H1 (cell line): ENCODE results near the gene UBE2V1. TPM values are rescaled to one million over a fixed set of nuclear protein-coding genes. Genes with fewer than 3 reads are reported as not detected.

ENCODE experiments used
- CTCF ChIA-PET: fragments of 300-600 bp; sonication (Branson Sonifier 250); formaldehyde crosslinking; loops from one replicate; lab custom pipeline; 2021; ENCODE audit not compliant: partially characterized antibody; lab: Charles Lee
- POLR2A ChIA-PET: fragments of 300-600 bp; sonication (Branson Sonifier 250); formaldehyde crosslinking; loops from one replicate; lab custom pipeline; 2021; ENCODE audit warnings: inconsistent platforms; ENCODE audit not compliant: partially characterized antibody; lab: Charles Lee
- DNase-seq, 2 experiments: peaks; one replicate each; pipeline versions ENCODE4 v3.0.0 to v3.0.0-alpha.2; 2010 to 2022; ENCODE audit warnings: low spot score in 2 of 2, low read depth in 1 of 2, mixed read lengths in 1 of 2
- FAIRE-seq: peaks from 2 replicates; lab custom pipeline; 2011; peaks lifted over from hg19 to GRCh38; lab: Jason Lieb, UNC
- H2AFZ ChIP-seq: 2 replicates; pipeline ENCODE4 v1.8.1; 2012; ENCODE audit warnings: low read length, inconsistent platforms
- H2AK5ac ChIP-seq: 2 replicates; pipeline ENCODE4 v1.6.1; 2013; ENCODE audit warnings: low read depth, low read length
- H2BK120ac ChIP-seq: replicated peaks from 2 replicates; pipeline ENCODE3; 2013; ENCODE audit warnings: low read depth, low read length, inconsistent platforms
- H2BK12ac ChIP-seq: 2 replicates; pipeline ENCODE4 v1.6.1; 2013; ENCODE audit warnings: low read depth, low read length
- H2BK15ac ChIP-seq: 2 replicates; pipeline ENCODE4 v1.6.1; 2013; ENCODE audit warnings: low read length
- H2BK20ac ChIP-seq: 2 replicates; pipeline ENCODE4 v1.6.1; 2013; ENCODE audit warnings: low read length
- H2BK5ac ChIP-seq: 2 replicates; pipeline ENCODE4 v1.6.1; 2013; ENCODE audit warnings: low read depth, low read length
- H3K14ac ChIP-seq: 2 replicates; pipeline ENCODE4 v1.6.1; 2013; ENCODE audit warnings: inconsistent platforms; ENCODE audit not compliant: insufficient read length
- H3K18ac ChIP-seq: 2 replicates; pipeline ENCODE4 v1.6.1; 2013; ENCODE audit warnings: low read length; ENCODE audit errors: extremely low read depth
- H3K23ac ChIP-seq: 2 replicates; pipeline ENCODE4 v1.6.1; 2013; ENCODE audit warnings: inconsistent platforms; ENCODE audit not compliant: insufficient read length
- H3K23me2 ChIP-seq: 2 replicates; pipeline ENCODE4 v1.6.1; 2013; ENCODE audit warnings: low read depth, low read length
- H3K27ac ChIP-seq: 2 replicates; pipeline ENCODE4 v1.6.1; 2011; ENCODE audit warnings: low read depth, low read length, inconsistent platforms
- H3K27me3 ChIP-seq, 4 experiments: replicated peaks in 1 of 4; 1 replicate in 1 of 4; 2 replicates in 3 of 4; pipeline versions ENCODE4 v1.6.1 to v1.8.1; 2011 to 2013; ENCODE audit warnings: low read length in 3 of 4, mild to moderate bottlenecking in 3 of 4, inconsistent platforms in 2 of 4, mixed read lengths in 2 of 4, moderate library complexity in 1 of 4; ENCODE audit not compliant: control insufficient read depth in 3 of 4, insufficient read depth in 3 of 4; ENCODE audit errors: extremely low read depth in 1 of 4
- H3K36me3 ChIP-seq, 4 experiments: 2 replicates each; pipeline versions ENCODE4 v1.6.1 to v1.8.1; 2011 to 2013; ENCODE audit warnings: mild to moderate bottlenecking in 4 of 4, low read length in 3 of 4, moderate library complexity in 2 of 4, control low read depth in 1 of 4, inconsistent platforms in 1 of 4; ENCODE audit not compliant: insufficient read depth in 4 of 4, control insufficient read depth in 2 of 4
- H3K4ac ChIP-seq: replicated peaks from 2 replicates; pipeline ENCODE3; 2013; ENCODE audit warnings: low read length, low read depth, mixed read lengths, inconsistent platforms; ENCODE audit not compliant: insufficient read length
- H3K4me1 ChIP-seq, 4 experiments: replicated peaks in 1 of 4; 1 replicate in 1 of 4; 2 replicates in 3 of 4; pipeline versions ENCODE4 v1.6.1 to v1.8.1; 2011 to 2013; ENCODE audit warnings: low read length in 3 of 4, inconsistent platforms in 2 of 4, mixed read lengths in 1 of 4; ENCODE audit not compliant: insufficient read depth in 4 of 4, control insufficient read depth in 3 of 4
- H3K4me2 ChIP-seq, 2 experiments: 2 replicates each; pipeline versions ENCODE4 v1.6.1 to v1.8.1; 2011 to 2013; ENCODE audit warnings: low read depth in 2 of 2, low read length in 2 of 2, control low read depth in 1 of 2, inconsistent platforms in 1 of 2, mild to moderate bottlenecking in 1 of 2; ENCODE audit not compliant: insufficient read depth in 1 of 2
- H3K4me3 ChIP-seq, 4 experiments: fragments of 200-600, 300-600 bp in 1 of 4; sonication (generic), shearing (Covaris generic), sonication (Bioruptor Twin) in 1 of 4; 2 replicates each; pipeline versions ENCODE4 v1.5.1 to v1.8.1; 2011 to 2016; ENCODE audit warnings: low read length in 4 of 4, low read depth in 3 of 4, control low read depth in 2 of 4, inconsistent platforms in 2 of 4, mild to moderate bottlenecking in 2 of 4, mixed read lengths in 1 of 4, moderate library complexity in 1 of 4; ENCODE audit not compliant: insufficient read depth in 2 of 4; ENCODE audit errors: extremely low read depth in 1 of 4
- H3K56ac ChIP-seq: replicated peaks from 2 replicates; pipeline ENCODE3; 2013; ENCODE audit warnings: low read depth, mild to moderate bottlenecking, mixed read lengths, low read length, inconsistent platforms; ENCODE audit not compliant: insufficient read length
- H3K79me1 ChIP-seq: 2 replicates; pipeline ENCODE4 v1.6.1; 2013; ENCODE audit warnings: low read depth, low read length, control low read depth
- H3K79me2 ChIP-seq, 2 experiments: 2 replicates each; pipeline versions ENCODE4 v1.6.1 to v1.8.1; 2012 to 2013; ENCODE audit warnings: low read length in 2 of 2, mild to moderate bottlenecking in 2 of 2, inconsistent platforms in 1 of 2; ENCODE audit not compliant: insufficient read depth in 2 of 2, control insufficient read depth in 1 of 2
- H3K9ac ChIP-seq, 4 experiments: replicated peaks in 1 of 4; 1 replicate in 1 of 4; 2 replicates in 3 of 4; pipeline versions ENCODE4 v1.6.1 to v1.8.1; 2011 to 2013; ENCODE audit warnings: low read depth in 3 of 4, low read length in 3 of 4, control low read depth in 2 of 4, mild to moderate bottlenecking in 2 of 4, moderate library complexity in 2 of 4, inconsistent platforms in 1 of 4; ENCODE audit errors: extremely low read depth in 1 of 4
- H3K9me3 ChIP-seq, 2 experiments: 2 replicates each; pipeline versions ENCODE4 v1.6.1 to v1.8.1; 2012 to 2013; ENCODE audit warnings: mild to moderate bottlenecking in 2 of 2, moderate library complexity in 2 of 2, control low read depth in 1 of 2, inconsistent platforms in 1 of 2, low read depth in 1 of 2, low read length in 1 of 2, mixed read lengths in 1 of 2; ENCODE audit not compliant: insufficient read depth in 2 of 2
- H4K20me1 ChIP-seq, 2 experiments: replicated peaks in 1 of 2; 2 replicates each; pipeline versions ENCODE3 to v1.8.1; 2011 to 2013; ENCODE audit warnings: inconsistent platforms in 2 of 2, low read length in 2 of 2, mild to moderate bottlenecking in 1 of 2; ENCODE audit not compliant: insufficient read depth in 2 of 2, control insufficient read depth in 1 of 2
- H4K5ac ChIP-seq: 2 replicates; pipeline ENCODE4 v1.6.1; 2013; ENCODE audit warnings: low read length, low read depth, mixed read lengths, inconsistent platforms; ENCODE audit not compliant: insufficient read length
- H4K8ac ChIP-seq: 2 replicates; pipeline ENCODE4 v1.8.0; 2013; ENCODE audit warnings: mild to moderate bottlenecking, moderate library complexity, low read length, inconsistent platforms; ENCODE audit not compliant: insufficient read depth; ENCODE audit errors: extremely low read depth
- H4K91ac ChIP-seq: replicated peaks from 2 replicates; pipeline ENCODE3; 2013; ENCODE audit warnings: low read length, mixed read lengths, inconsistent platforms; ENCODE audit not compliant: insufficient read length
- CBX5 ChIP-seq: fragments of 300-800, 300-1000 bp; sonication (generic); IDR thresholded peaks from 2 replicates; pipeline ENCODE4 v1.7.1; 2016; ENCODE audit warnings: antibody characterized with exemption, low read length, low read depth
- KDM1A ChIP-seq: fragments of 200-600, 300-600 bp; sonication (generic); IDR thresholded peaks from 2 replicates; pipeline ENCODE4 v1.7.1; 2016; ENCODE audit warnings: mild to moderate bottlenecking, low read length, borderline replicate concordance
- WGBS, 2 experiments: shearing (Covaris generic) in 1 of 2; methylation state at CpG; one replicate each; pipeline versions ENCODE4 v1.1.6 to v1.1.7; 2013 to 2015; ENCODE audit warnings: low lambda C conversion rate in 2 of 2, mixed read lengths in 2 of 2, inconsistent platforms in 1 of 2, low coverage in 1 of 2, missing lambda C conversion rate in 1 of 2; ENCODE audit not compliant: insufficient replicate concordance in 2 of 2, insufficient coverage in 1 of 2, insufficient read length in 1 of 2; ENCODE audit errors: extremely low coverage in 1 of 2, missing lambda C conversion rate in 1 of 2; 5-methylcytosine and 5-hydroxymethylcytosine counted together
- polyA plus RNA-seq, 7 experiments: library from polyadenylated mRNA; depleted of rRNA in 3 of 7; stranded (reverse) in 5 of 7; unstranded in 2 of 7; fragments of >200 nt in 5 of 7; fragments of 200-250 nt in 2 of 7; gene quantifications; 1 replicate in 5 of 7; 2 replicates in 1 of 7; 4 replicates in 1 of 7; pipeline versions ENCODE4 v1.2.1 to v1.2.3, GENCODE V29; 2011 to 2013; ENCODE audit warnings: missing spikeins in 2 of 7, mixed read lengths in 2 of 7
- total RNA-seq: library from RNA; stranded (reverse); fragmentation: NEBNext Ultra II Directional; extraction: Animal tissue kit (Norgen Biotek cat#: 25700); gene quantifications from 2 replicates; pipeline ENCODE4 v1.2.1, GENCODE V29; 2021
- TF ChIP-seq, protein P1 (sequence below), 3 experiments: IDR thresholded peaks; 1 replicate in 2 of 3; 2 replicates in 1 of 3; pipeline versions ENCODE4 v1.5.1 to v1.6.1; 2011; ENCODE audit warnings: low read length in 3 of 3, mild to moderate bottlenecking in 3 of 3, inconsistent platforms in 2 of 3, low read depth in 1 of 3, moderate library complexity in 1 of 3; ENCODE audit not compliant: insufficient read depth in 1 of 3; ENCODE audit errors: control extremely low read depth in 1 of 3

UBE2V1 gene
- total and polyA plus RNA-seq, 2 of the 8 experiments (the other 6 are each of a cell fraction or from before 2014, with no cell fraction given) = 141 to 184 TPM

GRCh38 chr20:50138479-50139393 lies 25.8 kb upstream of the UBE2V1 start:
- H4K91ac ChIP-seq = no peak overlapping the region
- H3K4me3 ChIP-seq = no peak overlapping the region
- H2BK20ac ChIP-seq = no peak overlapping the region
- 85% methylated on average over 29 of the region's 29 CpGs; no CpG with 5 or more reads in 1 of the 2 experiments for WGBS, 2 experiments
- no peak for FAIRE-seq
- H3K23me2 ChIP-seq = no peaks in the 10 kb centered on the region
- no peaks in the 10 kb centered on the region for H3K27me3 ChIP-seq
- H3K9me3 ChIP-seq = no peaks in the 10 kb centered on the region
- no peak overlapping the region; a peak in 1 of 4 replicates for H3K4me2 ChIP-seq
- no peak overlapping the region for H3K23ac ChIP-seq
- H3K56ac ChIP-seq = no peak overlapping the region
- peak overlapping the region; percentile 38; the same call in 1 of the 2 replicates for H3K27ac ChIP-seq
- H4K5ac ChIP-seq = no peak overlapping the region
- H2BK15ac ChIP-seq = no peak overlapping the region
- 0 out of 2 replicates have a peak overlapping the region, but pooled peaks have one; percentile 7 for H2BK5ac ChIP-seq
- POLR2A ChIA-PET = interaction anchor here (0.6 to 6.9 kb wide), 4 partner anchors 14 to 52 kb away, joined by 3 to 40 read pairs (median 4); partner anchors contain the start of genes CEBPB and PEDS1
- H3K14ac ChIP-seq = no peak overlapping the region
- peaks cover 4 to 30% (median 11%) of the 10 kb centered on the region in 4 experiments; a peak in 4 of 8 replicates for H3K36me3 ChIP-seq
- H2BK120ac ChIP-seq = no peak overlapping the region
- H3K4me1 ChIP-seq = peaks cover 5 to 17% (median 8%) of the 10 kb centered on the region in 4 experiments
- H3K79me1 ChIP-seq = peaks cover 23% of the 10 kb centered on the region
- TF ChIP-seq CBX5 = no peak
- TF ChIP-seq, protein P1, sequence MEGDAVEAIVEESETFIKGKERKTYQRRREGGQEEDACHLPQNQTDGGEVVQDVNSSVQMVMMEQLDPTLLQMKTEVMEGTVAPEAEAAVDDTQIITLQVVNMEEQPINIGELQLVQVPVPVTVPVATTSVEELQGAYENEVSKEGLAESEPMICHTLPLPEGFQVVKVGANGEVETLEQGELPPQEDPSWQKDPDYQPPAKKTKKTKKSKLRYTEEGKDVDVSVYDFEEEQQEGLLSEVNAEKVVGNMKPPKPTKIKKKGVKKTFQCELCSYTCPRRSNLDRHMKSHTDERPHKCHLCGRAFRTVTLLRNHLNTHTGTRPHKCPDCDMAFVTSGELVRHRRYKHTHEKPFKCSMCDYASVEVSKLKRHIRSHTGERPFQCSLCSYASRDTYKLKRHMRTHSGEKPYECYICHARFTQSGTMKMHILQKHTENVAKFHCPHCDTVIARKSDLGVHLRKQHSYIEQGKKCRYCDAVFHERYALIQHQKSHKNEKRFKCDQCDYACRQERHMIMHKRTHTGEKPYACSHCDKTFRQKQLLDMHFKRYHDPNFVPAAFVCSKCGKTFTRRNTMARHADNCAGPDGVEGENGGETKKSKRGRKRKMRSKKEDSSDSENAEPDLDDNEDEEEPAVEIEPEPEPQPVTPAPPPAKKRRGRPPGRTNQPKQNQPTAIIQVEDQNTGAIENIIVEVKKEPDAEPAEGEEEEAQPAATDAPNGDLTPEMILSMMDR (IDR thresholded peaks at IDR 0.05; ENCODE audit: control extremely low read depth in 1 of 3, insufficient read depth in 1 of 3, low read depth in 1 of 3, low read length in 3 of 3) = peak; percentile 24 to 45 (median 41); a peak in 3 of 4 replicates
- peak; percentile 47; the same call in 1 of the 2 replicates for TF ChIP-seq KDM1A
- peaks cover 13 to 32% of the 10 kb centered on the region in 2 experiments for H4K20me1 ChIP-seq
- H2AK5ac ChIP-seq = 0 out of 2 replicates have a peak overlapping the region, but pooled peaks have one; percentile 10
- no peak overlapping the region for H4K8ac ChIP-seq
- CTCF ChIA-PET = interaction anchor here (0.9 to 6.9 kb wide), 11 partner anchors 9 to 44 kb away, joined by 3 to 61 read pairs (median 4); partner anchors contain the start of gene PEDS1
- no peak overlapping the region for H3K4ac ChIP-seq
- no peak overlapping the region for H2AFZ ChIP-seq
- H2BK12ac ChIP-seq = no peak overlapping the region
- H3K79me2 ChIP-seq = peaks cover 0 to 33% of the 10 kb centered on the region in 2 experiments; a peak in 1 of 4 replicates
- DNase-seq = no peak
- no peak overlapping the region for H3K9ac ChIP-seq
- H3K18ac ChIP-seq = no peak overlapping the region; the same call in 1 of the 2 replicates
